Anterior cingulate cortex (tissue), 58 donors: Measurements from ENCODE around the gene MIEF2.
"Not testable (repeated sequence)": the region's sequence is repeated elsewhere in the genome, so short reads cannot be mapped to it uniquely, and the experiment has no call there.

Experiments used
- DNase-seq, 58 donors: peaks; one replicate each; lab custom pipeline; 2025; lab: John Stamatoyannopoulos, UW

Gene MIEF2

DNA sequence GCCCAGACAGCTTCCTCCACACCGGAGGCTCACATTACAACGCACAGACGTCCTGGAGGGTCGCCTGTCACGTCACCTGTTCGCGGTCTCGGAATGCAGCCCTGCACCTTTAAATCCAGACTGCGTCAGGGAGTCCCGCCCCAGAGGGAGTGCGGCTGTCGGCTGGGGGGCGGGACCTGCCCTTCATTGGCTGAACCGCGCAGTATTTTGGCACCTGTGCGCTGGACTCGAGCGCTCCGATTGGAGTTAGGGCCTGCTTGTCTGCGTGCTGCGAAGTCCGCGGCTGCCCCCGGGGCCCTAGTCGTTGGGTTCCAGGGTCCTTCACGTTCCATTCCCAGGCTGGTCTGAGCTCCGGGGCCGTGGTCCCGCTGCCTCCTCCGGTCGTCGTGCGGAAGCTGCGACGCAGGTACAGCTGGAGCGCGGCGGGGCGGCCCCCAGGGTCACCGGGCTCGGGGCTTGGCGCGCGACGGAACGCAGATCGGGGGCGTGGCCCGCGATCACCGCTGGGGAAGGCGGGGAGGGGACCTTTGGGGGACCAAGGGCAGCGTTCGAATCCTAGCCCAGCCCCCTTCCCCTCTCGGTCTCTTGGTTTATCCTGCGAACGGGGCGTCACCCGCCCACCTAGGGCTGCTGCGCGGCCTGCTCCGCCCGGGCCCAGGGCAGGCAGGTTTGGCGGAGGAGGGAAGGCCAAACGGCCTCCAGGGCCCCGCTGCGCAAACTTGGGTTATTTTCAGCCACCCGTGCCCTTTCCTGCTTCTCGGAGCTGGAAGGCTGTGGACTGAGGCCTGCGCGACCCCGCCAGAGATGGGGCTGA is at the start of gene MIEF2:
Gene MIEF2 (plus strand): TSS at position 331 of the 814 bp plus-strand sequence. CDS start 2,059 bp downstream, outside the sequence.
- DNase-seq = peak; percentile 46 to 98 (median 92)

GRCh38 chr17:18213666-18214270 is 46.7 kb upstream of the MIEF2 start:
- no peak for DNase-seq

DNA sequence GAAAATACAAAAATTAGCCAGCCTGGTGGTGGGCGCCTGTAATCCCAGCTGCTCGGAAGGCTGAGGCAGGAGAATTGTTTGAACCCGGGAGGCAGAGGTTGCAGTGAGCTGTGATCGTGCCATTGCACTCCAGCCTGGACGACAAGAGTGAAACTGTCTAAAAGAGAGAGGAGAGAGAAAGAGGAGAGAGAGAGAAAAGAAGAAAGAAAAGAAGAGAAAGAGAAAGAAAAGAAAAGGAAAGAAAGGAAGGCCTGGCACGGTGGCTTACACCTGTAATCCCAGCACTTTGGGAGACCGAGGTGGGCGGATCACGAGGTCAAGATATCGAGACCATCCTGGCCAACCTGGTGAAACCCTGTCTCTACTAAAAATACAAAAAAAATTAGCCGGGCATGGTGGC is 43.6 kb upstream of the MIEF2 start:
- not testable (repeated sequence) for DNase-seq

- DNase-seq = peak in 49 of 58 donors; percentile 5 to 81 (median 49)
Observed at GRCh38 chr17:18217412-18218015, 42.9 kb upstream of the MIEF2 start.

DNA sequence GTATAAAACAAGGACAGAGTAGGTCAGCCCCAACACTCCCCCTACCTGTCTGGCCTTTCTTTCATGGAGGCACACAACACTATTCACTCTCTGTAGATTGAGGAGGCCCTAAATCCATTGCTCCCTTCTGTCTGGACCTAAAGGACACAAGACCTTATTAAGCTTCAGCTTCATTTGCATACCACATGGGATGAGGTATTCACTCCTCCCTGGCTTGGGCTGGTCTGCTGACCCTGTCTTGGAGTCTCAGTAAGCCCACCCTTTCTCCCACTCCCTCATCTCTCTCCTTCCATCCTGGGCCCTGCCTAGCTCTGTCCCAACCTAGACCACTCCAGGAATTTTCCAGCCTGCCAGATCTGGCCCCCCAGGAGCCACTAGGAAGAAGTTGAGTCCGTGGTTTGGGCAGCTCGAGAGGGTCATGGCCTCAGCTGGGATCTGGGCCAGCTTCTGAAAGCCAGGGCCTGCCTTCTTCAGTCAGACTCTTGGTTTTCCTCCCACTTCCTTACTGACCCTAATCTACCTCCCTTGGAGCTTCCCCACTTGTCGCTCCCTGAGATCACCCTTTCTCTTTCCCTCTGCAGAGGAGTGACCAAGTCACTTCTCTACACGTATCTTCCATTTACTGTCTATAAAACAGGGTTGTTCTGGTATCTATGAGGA is 41.6 kb upstream of the MIEF2 start:
- DNase-seq = no peak

- DNase-seq = no peak
Observed at GRCh38 chr17:18224053-18224386, 36.4 kb upstream of the MIEF2 start.

DNA sequence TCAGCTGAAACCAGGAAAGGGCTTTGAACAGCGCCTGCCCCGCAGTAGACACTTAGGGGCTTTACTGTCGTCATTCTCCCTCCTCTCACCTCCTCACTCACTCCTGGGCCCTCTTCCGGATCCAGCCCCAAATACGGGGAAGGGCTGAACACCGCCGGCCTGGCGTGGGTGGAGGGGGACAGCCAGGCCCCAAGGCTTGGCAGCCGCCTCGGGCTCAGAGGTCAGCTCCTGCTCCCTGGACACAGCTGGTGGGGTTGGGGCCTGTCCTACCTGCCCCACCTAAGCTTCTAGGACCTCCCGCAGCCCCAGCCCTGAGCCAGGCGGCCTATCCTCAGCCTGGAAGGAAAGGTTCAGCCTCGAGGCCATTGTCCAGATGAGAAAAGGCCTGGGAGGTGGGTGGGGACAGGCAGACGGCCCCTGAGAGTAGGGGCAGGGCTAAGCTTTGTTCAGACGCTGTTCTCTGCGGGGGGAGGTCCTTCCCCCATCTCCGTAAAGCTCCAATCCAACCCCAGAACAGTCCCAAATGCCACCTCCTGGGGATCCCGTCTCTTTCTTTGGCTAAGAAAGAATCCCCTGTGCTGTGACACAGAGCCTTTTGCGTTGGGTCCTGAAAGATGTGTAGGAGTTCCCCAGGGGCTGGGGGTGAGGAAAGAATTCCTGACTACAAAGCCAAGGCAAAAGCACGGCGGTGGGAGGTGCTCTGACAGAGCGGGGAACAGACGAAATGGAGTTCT is 35.9 kb upstream of the MIEF2 start:
- no peak for DNase-seq

DNA sequence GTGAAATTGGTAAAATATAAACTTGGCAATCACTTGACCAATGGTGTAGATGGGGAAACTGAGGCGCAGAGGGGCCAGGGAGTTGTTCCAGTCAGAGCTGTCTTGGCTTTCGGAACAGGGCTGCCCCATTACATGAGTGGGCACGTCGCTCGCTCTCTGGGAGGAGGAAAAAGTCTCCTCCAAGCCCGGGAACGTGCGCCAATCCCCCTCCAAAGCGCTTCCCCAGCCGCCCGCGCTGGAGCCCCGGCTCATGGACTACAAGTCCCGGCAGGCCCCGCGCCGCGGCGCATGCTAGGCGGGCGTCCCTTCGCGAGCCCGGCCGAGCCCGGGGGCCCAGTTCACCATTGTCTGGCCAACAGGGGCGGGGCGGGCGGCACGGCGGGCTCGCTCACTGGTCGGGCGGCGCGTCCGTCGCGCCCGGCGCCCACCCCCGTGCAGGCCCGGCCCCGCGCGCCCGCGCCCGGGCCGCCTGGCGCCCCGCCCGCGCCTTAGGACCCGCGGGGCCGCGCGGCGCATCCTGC is 35.3 kb upstream of the MIEF2 start, which contains the start of gene LLGL1:
Gene LLGL1 (plus strand): TSS at position 515 of the 521 bp plus-strand sequence. CDS start 48 bp downstream, outside the sequence.
- DNase-seq = peak; percentile 34 to 98 (median 91)

- peak in 10 of 58 donors; percentile 33 to 73 (median 63) for DNase-seq
Observed at GRCh38 chr17:18225642-18226283, 34.7 kb upstream of the MIEF2 start.

- no peak for DNase-seq
Observed at GRCh38 chr17:18226284-18226945, 34.0 kb upstream of the MIEF2 start.

DNA sequence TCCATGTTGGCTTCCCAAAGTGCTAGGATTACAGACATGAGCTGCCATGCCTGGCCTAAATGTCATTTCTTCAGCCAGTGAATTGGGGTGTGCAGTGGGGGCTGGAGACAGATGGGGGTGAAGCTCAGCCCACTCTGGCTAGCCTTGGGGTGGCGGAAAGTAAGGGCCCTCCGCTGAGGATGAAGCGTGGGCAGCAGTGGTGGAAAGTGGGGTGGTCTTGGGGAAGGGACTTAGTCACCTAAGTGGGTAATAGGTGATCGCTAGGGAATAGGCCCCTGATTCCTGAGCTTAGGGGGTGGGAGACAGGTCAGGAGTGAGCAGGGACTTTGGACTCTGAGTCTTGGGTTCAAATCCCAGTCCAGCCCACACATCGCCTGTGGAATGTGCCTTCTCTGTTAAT is 32.8 kb upstream of the MIEF2 start:
- DNase-seq = no peak

DNA sequence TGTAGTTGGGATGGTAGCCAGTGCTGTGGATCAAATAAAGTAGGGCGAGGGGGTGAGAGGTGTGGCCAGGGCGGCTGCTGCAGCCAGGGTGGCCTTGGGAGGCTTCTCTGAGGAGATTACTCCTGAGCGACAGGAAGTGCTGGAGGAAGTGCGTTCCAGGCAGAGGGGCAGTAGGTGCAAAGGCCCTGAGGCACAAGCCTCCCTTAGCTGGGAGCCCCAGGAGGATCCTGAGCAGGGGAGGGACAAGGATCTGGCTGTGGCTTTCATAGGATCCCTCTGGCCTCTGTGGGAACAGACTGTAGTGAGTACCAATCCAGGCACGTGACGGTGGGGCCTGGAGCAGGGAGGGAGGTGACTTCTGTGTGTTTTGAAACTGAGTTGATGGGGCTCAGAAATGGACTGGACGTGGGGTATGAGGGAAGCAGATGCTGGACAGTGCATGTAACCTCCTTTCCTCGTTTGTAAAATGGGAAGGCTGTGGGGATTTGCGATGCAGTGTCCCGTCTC is 32.2 kb upstream of the MIEF2 start:
- peak in 2 of 58 donors; percentile 14 to 31 for DNase-seq

GRCh38 chr17:18229254-18229653 is 31.2 kb upstream of the MIEF2 start:
- DNase-seq = no peak

GRCh38 chr17:18229771-18230170 is 30.7 kb upstream of the MIEF2 start:
- DNase-seq = no peak

DNA sequence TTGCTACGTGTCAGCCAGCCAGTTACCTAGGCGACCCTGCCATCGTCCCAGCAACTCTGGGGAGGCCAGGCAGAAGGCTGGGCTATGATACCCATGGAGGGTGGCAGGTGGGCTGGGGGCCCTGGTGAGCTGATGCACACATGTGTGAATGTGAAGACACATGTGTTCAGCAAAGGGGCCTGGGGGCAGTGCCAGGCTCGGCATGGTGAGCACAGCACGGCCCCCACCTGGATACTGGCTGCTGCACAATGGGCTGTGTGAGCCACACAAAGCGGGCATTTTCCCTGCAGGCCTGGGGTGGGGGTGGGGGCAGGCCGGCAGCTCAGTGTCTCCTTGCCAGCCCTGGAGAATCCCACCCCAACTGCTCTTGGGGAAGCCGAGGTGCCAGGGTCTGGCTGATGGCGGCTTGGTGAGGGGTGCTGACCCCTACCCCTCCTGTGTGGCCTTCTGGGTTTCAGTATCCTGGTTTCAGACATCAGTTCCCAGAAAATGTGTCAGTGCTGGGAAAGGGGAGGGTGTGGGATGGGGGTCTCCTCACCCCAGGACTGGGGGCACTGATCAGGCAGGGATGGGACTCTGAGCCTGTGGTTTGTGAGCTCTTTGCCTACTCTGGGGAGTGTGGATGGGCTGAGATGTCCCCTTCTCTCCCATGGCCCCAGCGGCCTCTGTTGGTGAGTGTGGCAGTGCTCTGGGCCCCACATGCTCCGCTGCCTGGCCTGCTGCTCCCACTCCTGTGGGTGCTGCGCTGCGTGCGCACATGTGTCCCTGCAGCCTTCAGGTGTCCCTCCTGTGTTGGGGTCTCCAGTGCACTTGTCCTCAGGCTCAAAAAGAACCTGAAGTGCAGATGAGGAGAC is 29.9 kb upstream of the MIEF2 start:
- DNase-seq = peak in 51 of 58 donors; percentile 11 to 90 (median 70)

DNA sequence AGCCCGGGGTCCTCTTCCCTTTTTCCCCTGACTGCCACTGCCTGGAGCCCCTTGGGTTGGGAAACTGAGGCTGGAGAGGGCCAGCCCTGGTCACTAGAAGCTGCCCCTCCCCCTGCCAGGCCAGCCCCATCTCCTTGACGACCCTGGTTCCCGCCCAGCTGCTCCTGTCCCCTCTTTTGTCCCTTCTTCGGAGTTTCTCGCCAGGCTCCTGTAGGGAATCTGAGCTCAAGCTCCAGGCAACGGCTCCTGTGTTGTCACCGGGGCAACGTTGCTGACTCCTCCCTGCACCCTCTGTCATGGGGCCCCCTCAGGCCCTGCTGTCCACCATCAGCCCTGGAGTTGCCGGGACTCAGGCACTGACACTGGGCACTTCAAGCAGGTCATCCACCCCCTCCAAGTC is 29.3 kb upstream of the MIEF2 start:
- DNase-seq = peak in 19 of 58 donors; percentile 9 to 68 (median 41)

- no peak for DNase-seq
Observed at GRCh38 chr17:18233803-18234518, 26.5 kb upstream of the MIEF2 start.
